Astrocyte of the cerebellum (primary cell): ENCODE data around the gene TPSG1.
"Not testable (repeated sequence)": the region's sequence is repeated elsewhere in the genome, so short reads cannot be mapped to it uniquely, and the experiment has no call there.

Experiments
- DNase-seq: peaks from one replicate; pipeline ENCODE4 v3.0.0-alpha.2; 2011; ENCODE audit warnings: low read depth
- H3K4me3 ChIP-seq: 2 replicates; pipeline ENCODE4 v1.5.1; 2011; ENCODE audit warnings: mild to moderate bottlenecking, low read depth, low read length, moderate library complexity
- in situ Hi-C: cut with HindIII; loops from 2 replicates; pipeline ENCODE4 v1.10.0; 2017; ENCODE audit warnings: low sequenced_read_pairs
- TF ChIP-seq, protein P1 (sequence below): IDR thresholded peaks from 2 replicates; pipeline ENCODE4 v1.5.1; 2012; ENCODE audit warnings: low read length, low read depth, moderate library complexity, mild to moderate bottlenecking; ENCODE audit errors: missing control alignments

Gene TPSG1

DNA sequence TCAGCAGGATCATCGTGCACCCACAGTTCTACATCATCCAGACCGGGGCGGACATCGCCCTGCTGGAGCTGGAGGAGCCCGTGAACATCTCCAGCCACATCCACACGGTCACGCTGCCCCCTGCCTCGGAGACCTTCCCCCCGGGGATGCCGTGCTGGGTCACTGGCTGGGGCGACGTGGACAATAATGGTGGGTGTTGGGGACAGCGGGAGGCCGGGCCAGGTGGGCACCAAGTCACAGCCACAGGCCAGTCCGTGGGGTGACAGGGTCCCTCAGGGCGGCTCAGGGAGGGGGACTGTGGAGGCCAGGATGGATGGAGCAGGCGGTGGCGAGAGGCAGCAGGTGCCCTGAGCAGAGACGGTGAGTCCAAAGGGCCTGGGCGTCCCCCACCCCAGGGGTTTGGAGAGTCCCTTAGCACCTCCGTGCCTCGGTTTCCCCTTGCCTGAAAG is 31.8 kb upstream of the TPSG1 start:
- in situ Hi-C loops, result no loop called here
- TF ChIP-seq, protein P1, sequence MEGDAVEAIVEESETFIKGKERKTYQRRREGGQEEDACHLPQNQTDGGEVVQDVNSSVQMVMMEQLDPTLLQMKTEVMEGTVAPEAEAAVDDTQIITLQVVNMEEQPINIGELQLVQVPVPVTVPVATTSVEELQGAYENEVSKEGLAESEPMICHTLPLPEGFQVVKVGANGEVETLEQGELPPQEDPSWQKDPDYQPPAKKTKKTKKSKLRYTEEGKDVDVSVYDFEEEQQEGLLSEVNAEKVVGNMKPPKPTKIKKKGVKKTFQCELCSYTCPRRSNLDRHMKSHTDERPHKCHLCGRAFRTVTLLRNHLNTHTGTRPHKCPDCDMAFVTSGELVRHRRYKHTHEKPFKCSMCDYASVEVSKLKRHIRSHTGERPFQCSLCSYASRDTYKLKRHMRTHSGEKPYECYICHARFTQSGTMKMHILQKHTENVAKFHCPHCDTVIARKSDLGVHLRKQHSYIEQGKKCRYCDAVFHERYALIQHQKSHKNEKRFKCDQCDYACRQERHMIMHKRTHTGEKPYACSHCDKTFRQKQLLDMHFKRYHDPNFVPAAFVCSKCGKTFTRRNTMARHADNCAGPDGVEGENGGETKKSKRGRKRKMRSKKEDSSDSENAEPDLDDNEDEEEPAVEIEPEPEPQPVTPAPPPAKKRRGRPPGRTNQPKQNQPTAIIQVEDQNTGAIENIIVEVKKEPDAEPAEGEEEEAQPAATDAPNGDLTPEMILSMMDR, result no peak
- H3K4me3 ChIP-seq, result no peak overlapping the region
- no peak for DNase-seq

DNA sequence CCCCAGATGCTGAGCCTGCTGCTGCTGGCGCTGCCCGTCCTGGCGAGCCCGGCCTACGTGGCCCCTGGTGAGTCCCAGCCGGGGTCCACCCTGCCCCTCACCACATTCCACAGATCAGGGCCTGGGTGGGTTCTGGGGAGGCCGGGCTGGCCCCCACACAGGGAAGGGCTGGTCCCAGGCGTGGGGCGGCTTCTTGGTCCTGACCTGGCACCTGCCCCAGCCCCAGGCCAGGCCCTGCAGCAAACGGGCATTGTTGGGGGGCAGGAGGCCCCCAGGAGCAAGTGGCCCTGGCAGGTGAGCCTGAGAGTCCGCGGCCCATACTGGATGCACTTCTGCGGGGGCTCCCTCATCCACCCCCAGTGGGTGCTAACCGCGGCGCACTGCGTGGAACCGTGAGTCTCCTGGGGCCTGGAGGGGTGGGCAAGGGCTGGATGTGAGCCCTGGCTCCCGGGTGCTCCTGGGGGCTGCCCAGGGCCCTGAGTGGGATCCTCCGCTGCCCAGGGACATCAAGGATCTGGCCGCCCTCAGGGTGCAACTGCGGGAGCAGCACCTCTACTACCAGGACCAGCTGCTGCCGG is 31.3 kb upstream of the TPSG1 start:
- H3K4me3 ChIP-seq, in situ Hi-C loops, DNase-seq: not testable (repeated sequence)

DNA sequence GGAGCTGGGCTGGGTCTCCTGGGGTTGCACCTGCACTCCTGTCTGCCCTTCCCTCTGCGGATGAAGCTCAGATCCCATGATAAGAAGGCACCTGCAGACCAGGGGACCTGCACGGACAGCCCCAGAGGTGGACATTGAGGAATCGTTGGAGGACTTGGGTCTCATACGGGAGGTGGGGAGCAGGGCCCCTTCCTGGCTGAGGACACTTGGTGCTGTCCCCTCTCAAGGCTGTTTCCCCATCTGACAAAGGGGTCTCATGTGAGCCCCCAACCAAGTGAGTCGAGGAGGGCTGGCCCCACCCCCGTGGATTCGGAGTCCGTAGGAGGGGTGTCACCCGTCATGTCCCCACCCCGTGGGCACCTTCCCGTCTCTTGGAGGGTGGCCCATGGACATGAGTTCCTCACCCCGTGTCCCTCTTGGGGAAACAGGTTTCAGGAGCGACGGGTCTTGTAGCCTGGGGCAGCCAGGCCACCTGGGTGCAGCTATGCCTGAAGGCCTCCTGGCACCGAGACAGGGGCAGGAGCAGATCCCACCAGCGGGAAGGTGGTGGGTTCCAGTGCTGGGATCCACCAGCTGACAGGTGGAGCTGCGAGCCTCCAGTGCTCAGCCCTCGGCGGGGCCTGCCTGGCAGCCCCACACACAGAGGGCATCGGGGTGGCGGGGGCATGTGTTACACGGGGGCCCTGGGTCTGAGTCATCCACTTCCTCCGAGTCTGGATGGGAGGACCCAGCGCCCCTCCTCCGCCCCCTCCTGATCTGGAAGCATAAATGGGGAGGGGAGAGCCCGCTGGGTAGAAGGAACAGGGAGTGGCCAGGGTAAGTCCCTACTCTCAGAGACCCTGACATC is 30.4 kb upstream of the TPSG1 start, which contains the start of gene TPSD1:
TPSD1 (plus strand) TSS at position 794 of the 847 bp plus-strand sequence. CDS start 212 bp downstream, outside the sequence.
- DNase-seq, in situ Hi-C loops, H3K4me3 ChIP-seq: not testable (repeated sequence)

DNA sequence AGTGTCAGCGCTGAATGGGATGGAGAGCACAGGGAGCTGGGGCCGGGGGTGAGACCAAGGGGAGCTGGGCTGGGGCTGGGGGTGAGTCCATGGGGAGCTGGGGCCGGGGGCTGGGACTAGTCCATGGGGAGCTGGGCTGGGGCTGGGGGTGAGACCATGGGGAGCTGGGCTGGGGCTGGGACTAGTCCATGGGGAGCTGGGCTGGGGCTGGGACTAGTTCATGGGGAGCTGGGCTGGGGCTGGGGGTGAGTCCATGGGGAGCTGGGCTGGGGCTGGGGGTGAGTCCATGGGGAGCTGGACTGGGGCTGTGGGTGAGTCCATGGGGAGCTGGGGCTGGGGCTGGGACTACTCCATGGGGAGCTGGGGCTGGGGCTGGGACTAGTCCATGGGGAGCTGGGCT is 29.8 kb upstream of the TPSG1 start:
- in situ Hi-C loops, DNase-seq, H3K4me3 ChIP-seq: not testable (repeated sequence)

DNA sequence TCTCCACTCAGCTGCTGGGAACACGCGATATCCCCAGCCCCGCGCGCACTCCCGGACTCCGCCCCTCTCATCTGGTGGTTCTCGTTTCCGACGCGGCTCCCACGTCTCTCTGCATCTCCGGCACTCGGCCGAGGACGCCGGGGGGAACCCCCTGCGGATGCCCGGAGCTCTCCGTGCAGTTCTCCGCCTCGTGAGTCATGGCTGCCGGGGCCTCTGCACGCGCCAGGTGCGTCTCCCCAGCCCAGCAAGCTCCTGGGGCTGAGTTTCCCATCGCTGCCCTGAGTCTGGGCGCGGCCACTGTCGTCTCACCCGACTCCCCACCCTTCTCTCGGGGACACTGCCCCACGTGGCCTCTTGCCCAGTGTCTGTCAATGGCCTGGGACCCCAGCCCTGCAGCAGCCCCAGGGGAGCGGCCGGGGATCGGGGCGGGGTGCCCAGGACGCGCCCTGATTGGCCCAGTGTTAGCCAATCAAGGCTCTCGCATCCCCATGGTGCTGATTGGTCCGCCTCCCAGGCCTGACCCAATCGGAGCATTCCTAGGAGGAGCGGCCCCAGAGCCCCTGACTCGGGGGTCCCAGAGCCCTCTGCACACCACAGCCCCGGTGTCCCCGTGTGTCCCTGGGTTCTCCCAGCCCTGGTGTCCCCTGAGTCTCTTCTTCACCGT is 28.8 kb upstream of the TPSG1 start:
- H3K4me3 ChIP-seq, in situ Hi-C loops, DNase-seq: not testable (repeated sequence)

DNA sequence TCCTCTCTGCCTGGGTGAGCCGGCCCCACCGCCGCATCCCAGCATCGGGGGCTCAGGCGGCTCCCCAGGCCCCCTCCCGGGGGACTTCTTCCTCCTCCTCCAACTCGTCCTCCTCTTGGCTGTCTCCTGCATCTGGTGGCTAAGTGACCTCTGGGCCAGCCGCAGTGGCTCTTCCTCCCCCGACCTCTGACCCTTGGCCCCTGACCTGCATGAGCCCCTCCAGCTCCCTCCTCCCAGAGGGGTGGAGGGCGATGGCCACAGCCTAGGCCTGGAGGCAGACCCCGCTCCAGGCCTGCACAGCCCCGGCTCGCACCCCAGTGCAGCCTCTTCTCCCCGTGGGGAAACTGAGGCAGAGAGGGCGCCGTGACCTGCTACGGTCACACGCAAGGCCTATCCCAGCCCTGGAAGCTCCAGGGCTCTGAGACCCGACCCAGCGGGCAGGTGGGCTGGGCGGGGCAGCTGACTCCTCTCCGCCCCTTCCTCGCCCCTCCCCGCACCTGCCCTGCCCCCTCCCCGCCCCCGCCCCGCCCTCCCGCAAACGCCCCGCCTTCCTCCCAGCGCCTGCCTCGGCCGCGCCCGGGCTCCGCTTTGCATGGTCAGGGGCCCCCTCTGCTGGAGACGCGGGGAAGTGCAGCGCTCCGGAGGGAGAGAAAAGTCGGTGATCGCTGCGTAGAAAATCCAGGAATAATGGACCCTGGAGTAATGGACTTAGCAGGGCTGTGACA is 24.1 kb upstream of the TPSG1 start:
- DNase-seq, H3K4me3 ChIP-seq, in situ Hi-C loops: not testable (repeated sequence)

DNA sequence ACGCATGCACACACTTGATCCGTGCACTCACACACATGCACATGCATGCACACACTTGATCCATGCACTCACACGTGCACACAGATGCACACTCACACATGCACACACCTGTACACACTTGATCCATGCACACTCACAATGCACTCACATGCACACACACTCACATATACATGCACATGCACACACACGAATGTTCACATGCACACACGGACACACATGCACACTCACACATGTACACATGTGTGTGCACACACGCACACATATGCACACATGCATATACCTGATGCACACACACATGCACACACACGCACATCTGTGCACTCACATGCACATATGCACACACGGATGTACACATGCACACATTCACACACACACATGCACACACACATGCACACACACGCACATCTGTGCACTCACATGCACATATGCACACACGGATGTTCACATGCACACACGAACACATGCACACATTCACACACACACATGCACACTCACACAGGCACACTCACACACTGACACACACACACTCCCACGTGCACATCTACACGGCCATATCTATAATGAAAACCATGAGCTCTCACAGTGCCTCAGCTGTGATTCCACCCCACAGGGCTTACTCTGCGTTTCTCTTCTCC is 23.0 kb upstream of the TPSG1 start:
- in situ Hi-C loops, DNase-seq, H3K4me3 ChIP-seq: not testable (repeated sequence)

DNA sequence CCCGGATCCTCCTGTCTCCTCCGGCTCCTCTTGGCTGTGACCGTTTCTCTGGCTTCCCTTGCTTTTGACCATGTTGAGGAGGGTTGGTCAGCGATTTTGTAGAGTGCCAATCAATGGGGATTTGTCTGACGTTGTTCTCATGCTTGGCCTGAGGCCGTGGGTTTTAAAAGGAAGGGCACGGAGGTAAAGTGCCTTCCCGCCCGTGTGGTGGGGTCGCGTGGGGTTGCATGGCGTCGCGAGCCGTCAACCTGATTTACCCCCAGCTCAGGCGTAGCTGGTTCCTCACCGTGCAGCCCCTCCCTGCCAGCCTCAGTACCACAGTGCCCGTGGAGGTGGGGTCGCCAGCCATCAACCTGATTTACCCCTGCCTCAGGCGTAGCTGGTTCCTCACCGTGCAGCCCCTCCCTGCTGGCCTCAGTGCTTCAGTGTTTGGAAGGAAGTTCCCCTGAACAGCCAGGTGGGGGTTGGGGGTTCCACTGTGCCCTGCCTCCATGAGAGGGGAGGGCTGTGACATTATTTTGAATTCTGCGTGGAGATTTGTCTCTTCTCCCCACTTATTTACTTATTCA is 20.5 kb upstream of the TPSG1 start:
- no peak for DNase-seq

DNA sequence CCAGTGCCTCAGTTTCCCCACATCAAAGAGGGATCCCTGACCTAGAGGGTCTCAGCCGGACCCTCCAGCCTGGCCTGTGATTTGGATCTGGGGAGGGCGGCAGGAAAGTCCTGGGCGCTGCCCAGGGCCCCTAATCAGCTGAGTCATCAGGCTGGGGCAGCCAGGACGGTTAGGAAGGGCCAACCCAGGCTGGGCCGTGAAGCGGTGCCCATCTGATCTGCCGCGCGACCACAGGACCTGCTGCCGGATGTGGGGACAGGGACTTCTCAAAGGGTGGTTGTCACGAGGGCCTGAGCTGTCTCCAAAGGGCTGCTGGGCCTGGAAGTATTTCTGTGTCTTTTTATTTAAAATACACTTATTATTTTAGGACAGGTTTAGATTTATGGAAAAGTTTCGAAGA is 19.8 kb upstream of the TPSG1 start:
- TF ChIP-seq, protein P1, result no peak
- DNase-seq, result no peak
- no peak overlapping the region for H3K4me3 ChIP-seq
- in situ Hi-C loops, result no loop called here

More for the DNA sequence above, 20.5 kb upstream of the TPSG1 start:
- no peak overlapping the region for H3K4me3 ChIP-seq
- in situ Hi-C loops, result no loop called here
- TF ChIP-seq, protein P1, result no peak

DNA sequence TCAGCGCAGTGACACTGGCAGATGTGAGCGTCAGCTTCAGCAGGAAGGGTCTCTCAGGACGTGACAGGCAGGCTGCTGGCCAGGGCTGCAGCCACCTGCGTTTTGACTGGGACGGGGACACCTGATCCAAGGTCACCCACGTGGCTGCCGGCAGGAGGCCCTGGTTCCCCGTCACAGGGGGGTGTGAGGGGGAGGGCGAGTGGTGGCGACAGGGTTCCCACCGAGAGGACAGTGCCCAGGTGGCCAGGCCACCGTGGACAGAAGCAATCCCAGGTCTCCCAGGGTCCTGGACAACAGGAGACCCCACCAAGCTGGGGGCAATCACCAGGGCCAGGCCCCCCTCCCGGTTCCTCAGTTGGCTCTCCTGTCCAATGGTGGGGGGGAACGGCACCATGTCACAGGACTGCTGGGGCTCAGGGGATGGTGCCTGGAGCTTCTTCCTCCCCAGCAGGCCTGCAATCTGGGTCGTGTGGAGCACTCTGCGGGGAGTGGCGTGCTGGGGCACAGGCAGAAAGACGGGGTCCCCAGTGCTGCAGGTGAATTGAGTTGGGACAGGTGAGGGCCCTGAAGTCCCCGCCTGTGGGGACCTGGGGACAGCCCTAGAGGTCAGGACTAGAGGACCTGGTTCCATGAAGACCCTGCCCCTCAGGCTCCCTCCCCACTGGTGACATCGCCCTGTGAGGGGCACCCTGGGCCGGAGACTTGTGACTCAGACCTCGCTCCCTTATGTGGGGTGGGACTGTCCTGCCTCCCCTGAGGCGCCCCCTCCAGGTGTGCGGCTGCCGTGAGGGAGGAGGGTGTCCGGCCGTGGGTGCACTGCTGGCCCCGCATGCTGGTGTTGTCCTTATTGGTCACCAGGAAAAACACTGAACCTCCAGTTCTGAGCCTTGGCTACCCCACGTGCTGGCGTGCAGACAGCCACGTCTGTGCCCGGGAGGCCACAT is 19.1 kb upstream of the TPSG1 start:
- DNase-seq, H3K4me3 ChIP-seq, in situ Hi-C loops: not testable (repeated sequence)

DNA sequence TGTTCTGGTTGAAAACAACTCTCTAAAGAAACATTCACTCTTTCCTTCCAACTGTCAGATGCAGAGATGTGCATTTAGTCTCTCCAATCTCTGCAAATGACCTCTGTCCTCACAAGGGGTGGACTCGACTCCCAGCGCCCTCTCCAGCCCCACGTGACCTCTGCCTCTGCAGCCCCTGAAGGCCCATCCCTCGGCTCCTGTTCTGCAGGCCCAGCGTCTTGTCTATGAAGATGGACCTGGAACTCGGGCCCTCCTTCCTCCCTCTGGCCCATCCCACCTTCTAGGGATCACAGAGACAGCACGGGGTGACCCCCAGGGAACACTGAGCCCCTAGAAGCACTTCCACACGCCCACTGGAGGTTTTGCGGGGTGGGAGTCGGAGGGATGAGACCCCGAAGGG is 18.3 kb upstream of the TPSG1 start:
- DNase-seq, in situ Hi-C loops: not testable (repeated sequence)

More for the DNA sequence above, 18.3 kb upstream of the TPSG1 start:
- H3K4me3 ChIP-seq, result not testable (repeated sequence)
